AG09309 (cell line): ENCODE results near the gene ENHO.

Experiments
- DNase-seq: peaks from one replicate; pipeline ENCODE4 v3.0.0-alpha.2; 2010; ENCODE audit warnings: low read depth
- H3K4me3 ChIP-seq: 2 replicates; pipeline ENCODE4 v1.5.1; 2011; ENCODE audit warnings: mild to moderate bottlenecking, low read depth, low read length, moderate library complexity; ENCODE audit not compliant: control insufficient read depth
- TF ChIP-seq, protein P1 (sequence below): IDR thresholded peaks from 2 replicates; pipeline ENCODE4 v1.5.1; 2011; ENCODE audit warnings: mild to moderate bottlenecking, low read depth, low read length, inconsistent platforms; ENCODE audit not compliant: insufficient read depth, control insufficient read depth; ENCODE audit errors: missing control alignments

ENHO gene

GRCh38 chr9:34555936-34556525 is 33.2 kb upstream of the ENHO start:
- no peak for DNase-seq
- no peak overlapping the region for H3K4me3 ChIP-seq
- TF ChIP-seq, protein P1, sequence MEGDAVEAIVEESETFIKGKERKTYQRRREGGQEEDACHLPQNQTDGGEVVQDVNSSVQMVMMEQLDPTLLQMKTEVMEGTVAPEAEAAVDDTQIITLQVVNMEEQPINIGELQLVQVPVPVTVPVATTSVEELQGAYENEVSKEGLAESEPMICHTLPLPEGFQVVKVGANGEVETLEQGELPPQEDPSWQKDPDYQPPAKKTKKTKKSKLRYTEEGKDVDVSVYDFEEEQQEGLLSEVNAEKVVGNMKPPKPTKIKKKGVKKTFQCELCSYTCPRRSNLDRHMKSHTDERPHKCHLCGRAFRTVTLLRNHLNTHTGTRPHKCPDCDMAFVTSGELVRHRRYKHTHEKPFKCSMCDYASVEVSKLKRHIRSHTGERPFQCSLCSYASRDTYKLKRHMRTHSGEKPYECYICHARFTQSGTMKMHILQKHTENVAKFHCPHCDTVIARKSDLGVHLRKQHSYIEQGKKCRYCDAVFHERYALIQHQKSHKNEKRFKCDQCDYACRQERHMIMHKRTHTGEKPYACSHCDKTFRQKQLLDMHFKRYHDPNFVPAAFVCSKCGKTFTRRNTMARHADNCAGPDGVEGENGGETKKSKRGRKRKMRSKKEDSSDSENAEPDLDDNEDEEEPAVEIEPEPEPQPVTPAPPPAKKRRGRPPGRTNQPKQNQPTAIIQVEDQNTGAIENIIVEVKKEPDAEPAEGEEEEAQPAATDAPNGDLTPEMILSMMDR: no peak

- TF ChIP-seq, protein P1: no peak
- no peak overlapping the region for H3K4me3 ChIP-seq
- DNase-seq: no peak
These were observed 32.7 kb upstream of the ENHO start for GRCh38 chr9:34555500-34555899.

GRCh38 chr9:34555002-34555348 is 32.2 kb upstream of the ENHO start:
- TF ChIP-seq, protein P1: no peak
- H3K4me3 ChIP-seq: no peak overlapping the region
- no peak for DNase-seq

- DNase-seq: no peak
- H3K4me3 ChIP-seq: no peak overlapping the region
- TF ChIP-seq, protein P1: no peak
These were observed 31.6 kb upstream of the ENHO start for GRCh38 chr9:34554211-34555001.

- TF ChIP-seq, protein P1: no peak
- DNase-seq: no peak
- no peak overlapping the region for H3K4me3 ChIP-seq
These were observed 30.8 kb upstream of the ENHO start for GRCh38 chr9:34553511-34554021.

GRCh38 chr9:34552986-34553385 is 30.2 kb upstream of the ENHO start:
- no peak for DNase-seq
- TF ChIP-seq, protein P1: no peak
- no peak overlapping the region for H3K4me3 ChIP-seq
